DOHH2 (cell line): ENCODE data around the gene MEGF11.

ENCODE experiments used
- H3F3A ChIP-seq: fragments of 200-600 bp; sonication (generic), shearing (Covaris generic); 2 replicates; pipeline ENCODE4 v1.6.0; 2016; ENCODE audit warnings: antibody characterized with exemption, mild to moderate bottlenecking; ENCODE audit not compliant: control insufficient read depth, insufficient read depth
- H3K27ac ChIP-seq: fragments of 200-600 bp; sonication (generic); 2 replicates; pipeline ENCODE4 v1.5.1; 2014; ENCODE audit warnings: low read depth, mild to moderate bottlenecking, low read length, moderate library complexity
- H3K27me3 ChIP-seq: fragments of 200-600 bp; sonication (generic); 2 replicates; pipeline ENCODE4 v1.6.1; 2014; ENCODE audit warnings: mild to moderate bottlenecking, low read length, mixed read lengths; ENCODE audit not compliant: control insufficient read depth
- H3K36me3 ChIP-seq: fragments of 200-600 bp; sonication (generic); 2 replicates; pipeline ENCODE4 v1.6.1; 2014; ENCODE audit warnings: mild to moderate bottlenecking, low read length, moderate library complexity, mixed read lengths; ENCODE audit not compliant: control insufficient read depth
- H3K4me1 ChIP-seq: fragments of 200-600 bp; sonication (generic); 2 replicates; pipeline ENCODE4 v1.6.1; 2014; ENCODE audit warnings: mild to moderate bottlenecking, low read length, mixed read lengths; ENCODE audit not compliant: control insufficient read depth
- H3K4me2 ChIP-seq: fragments of 200-600 bp; sonication (generic); 2 replicates; pipeline ENCODE4 v1.6.0; 2014; ENCODE audit warnings: mild to moderate bottlenecking, low read length, moderate library complexity
- H3K4me3 ChIP-seq: fragments of 200-600 bp; sonication (generic); 2 replicates; pipeline ENCODE4 v1.5.1; 2014; ENCODE audit warnings: mild to moderate bottlenecking, low read length, mixed read lengths
- H3K79me2 ChIP-seq: fragments of 200-600 bp; sonication (generic); 2 replicates; pipeline ENCODE4 v1.6.1; 2014; ENCODE audit warnings: mild to moderate bottlenecking, low read length, mixed read lengths; ENCODE audit not compliant: control insufficient read depth
- H3K9me2 ChIP-seq: fragments of 200-600 bp; sonication (generic); replicated peaks from 2 replicates; pipeline ENCODE4 v1.6.1; 2014; ENCODE audit warnings: mild to moderate bottlenecking, low read length, mixed read lengths; ENCODE audit not compliant: control insufficient read depth
- H3K9me3 ChIP-seq: fragments of 200-600 bp; sonication (generic); 2 replicates; pipeline ENCODE4 v1.6.1; 2014; ENCODE audit warnings: antibody characterized with exemption, low read length, mixed read lengths; ENCODE audit not compliant: control insufficient read depth, insufficient read depth
- H4K20me1 ChIP-seq: fragments of 200-600 bp; sonication (generic); 2 replicates; pipeline ENCODE4 v1.6.0; 2014; ENCODE audit warnings: low read depth, mild to moderate bottlenecking, antibody characterized with exemption, low read length, moderate library complexity; ENCODE audit not compliant: control insufficient read depth, insufficient read depth
- EZH2phosphoT487 ChIP-seq: fragments of 200-600 bp; sonication (generic); IDR thresholded peaks from 2 replicates; pipeline ENCODE4 v1.6.1; 2017; ENCODE audit warnings: borderline replicate concordance, mild to moderate bottlenecking, antibody characterized with exemption, low read length, moderate library complexity, mixed read lengths
- TF ChIP-seq, protein P1 (sequence below): fragments of 200-600 bp; sonication (generic); IDR thresholded peaks from one replicate; pipeline ENCODE4 v1.5.1; 2014; ENCODE audit warnings: antibody characterized with exemption, mild to moderate bottlenecking, low read depth, low read length; ENCODE audit not compliant: poor library complexity, severe bottlenecking

The MEGF11 gene

GRCh38 chr15:66123799-66124198 is 129.8 kb downstream of the MEGF11 start:
- no peaks in the 10 kb centered on the region for H3K79me2 ChIP-seq
- H3K9me2 ChIP-seq, result no peaks in the 10 kb centered on the region
- H3K4me1 ChIP-seq, result peaks cover 9% of the 10 kb centered on the region; the same call in 1 of the 2 replicates
- H3K4me3 ChIP-seq, result no peak overlapping the region
- no peaks in the 10 kb centered on the region for H3F3A ChIP-seq
- no peaks in the 10 kb centered on the region for H4K20me1 ChIP-seq
- H3K4me2 ChIP-seq, result no peak overlapping the region
- TF ChIP-seq EZH2phosphoT487, result no peak
- TF ChIP-seq, protein P1, sequence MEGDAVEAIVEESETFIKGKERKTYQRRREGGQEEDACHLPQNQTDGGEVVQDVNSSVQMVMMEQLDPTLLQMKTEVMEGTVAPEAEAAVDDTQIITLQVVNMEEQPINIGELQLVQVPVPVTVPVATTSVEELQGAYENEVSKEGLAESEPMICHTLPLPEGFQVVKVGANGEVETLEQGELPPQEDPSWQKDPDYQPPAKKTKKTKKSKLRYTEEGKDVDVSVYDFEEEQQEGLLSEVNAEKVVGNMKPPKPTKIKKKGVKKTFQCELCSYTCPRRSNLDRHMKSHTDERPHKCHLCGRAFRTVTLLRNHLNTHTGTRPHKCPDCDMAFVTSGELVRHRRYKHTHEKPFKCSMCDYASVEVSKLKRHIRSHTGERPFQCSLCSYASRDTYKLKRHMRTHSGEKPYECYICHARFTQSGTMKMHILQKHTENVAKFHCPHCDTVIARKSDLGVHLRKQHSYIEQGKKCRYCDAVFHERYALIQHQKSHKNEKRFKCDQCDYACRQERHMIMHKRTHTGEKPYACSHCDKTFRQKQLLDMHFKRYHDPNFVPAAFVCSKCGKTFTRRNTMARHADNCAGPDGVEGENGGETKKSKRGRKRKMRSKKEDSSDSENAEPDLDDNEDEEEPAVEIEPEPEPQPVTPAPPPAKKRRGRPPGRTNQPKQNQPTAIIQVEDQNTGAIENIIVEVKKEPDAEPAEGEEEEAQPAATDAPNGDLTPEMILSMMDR, result no peak
- peaks cover 80% of the 10 kb centered on the region for H3K36me3 ChIP-seq
- no peaks in the 10 kb centered on the region for H3K27me3 ChIP-seq
- no peak overlapping the region for H3K27ac ChIP-seq
- no peaks in the 10 kb centered on the region for H3K9me3 ChIP-seq

- H4K20me1 ChIP-seq, result no peaks in the 10 kb centered on the region
- H3K4me2 ChIP-seq, result no peak overlapping the region
- no peak overlapping the region for H3K27ac ChIP-seq
- H3K27me3 ChIP-seq, result no peaks in the 10 kb centered on the region
- no peaks in the 10 kb centered on the region for H3F3A ChIP-seq
- no peak for TF ChIP-seq EZH2phosphoT487
- TF ChIP-seq, protein P1, result no peak
- peaks cover 91% of the 10 kb centered on the region for H3K36me3 ChIP-seq
- no peaks in the 10 kb centered on the region for H3K9me2 ChIP-seq
- H3K4me3 ChIP-seq, result no peak overlapping the region
- no peaks in the 10 kb centered on the region for H3K79me2 ChIP-seq
- H3K4me1 ChIP-seq, result peaks cover 7% of the 10 kb centered on the region; the same call in 1 of the 2 replicates
- no peaks in the 10 kb centered on the region for H3K9me3 ChIP-seq
Measured at GRCh38 chr15:66120422-66120821, 133.1 kb downstream of the MEGF11 start.

DNA sequence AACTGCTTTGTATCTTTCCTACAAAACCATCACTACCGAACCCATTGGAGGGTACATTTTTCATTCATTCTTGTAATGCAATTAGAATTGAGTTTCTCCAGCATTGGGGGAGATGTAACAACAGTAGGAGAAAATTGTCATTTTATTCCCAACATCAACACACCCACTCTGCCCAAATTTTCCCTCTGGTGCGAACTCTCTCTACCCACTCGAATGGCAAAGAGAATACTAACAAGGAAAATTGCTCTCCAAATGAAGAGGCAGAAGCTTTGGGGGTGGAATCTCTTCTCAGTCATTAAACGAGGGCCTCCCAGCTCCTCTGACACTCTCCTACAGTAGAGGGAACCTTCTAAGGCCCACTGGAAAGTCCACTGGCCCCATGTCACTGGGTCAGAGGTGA is 135.7 kb downstream of the MEGF11 start:
- Histone ChIP-seq H3K9me3 (no peaks in the 10 kb centered on the region), H3F3A (no peaks in the 10 kb centered on the region), H3K27ac (no peak overlapping the region), H3K79me2 (no peaks in the 10 kb centered on the region), H3K9me2 (no peaks in the 10 kb centered on the region), H4K20me1 (no peaks in the 10 kb centered on the region), H3K4me1 (peaks cover 28% of the 10 kb centered on the region), H3K27me3 (no peaks in the 10 kb centered on the region), H3K4me2 (no peak overlapping the region), H3K4me3 (no peak overlapping the region), H3K36me3 (peaks cover 83% of the 10 kb centered on the region)
- TF ChIP-seq EZH2phosphoT487, result no peak
- TF ChIP-seq, protein P1, result no peak
